HL-60/S4 (cell line): Measurements from ENCODE around the gene RAD51B.

Experiments
- in situ Hi-C: fragments of 300-500 bp; cut with MboI; formaldehyde crosslinking; loops from 2 replicates; pipeline ENCODE4 v1.14.3; 2022; ENCODE audit warnings: low sequenced_read_pairs

RAD51B gene

GRCh38 chr14:68526512-68527091 lies 707.0 kb downstream of the RAD51B start:
- in situ Hi-C loops, result no loop called here

GRCh38 chr14:68527329-68527851 lies 707.8 kb downstream of the RAD51B start:
- in situ Hi-C loops, result no loop called here

GRCh38 chr14:68528040-68528687 lies 708.6 kb downstream of the RAD51B start:
- in situ Hi-C loops, result no loop called here

- in situ Hi-C loops, result no loop called here
Measured at GRCh38 chr14:68530443-68530842, 710.9 kb downstream of the RAD51B start.

- in situ Hi-C loops, result no loop called here
Measured at GRCh38 chr14:68532496-68532895, 712.9 kb downstream of the RAD51B start.

GRCh38 chr14:68534276-68534675 lies 714.7 kb downstream of the RAD51B start:
- in situ Hi-C loops, result no loop called here

- in situ Hi-C loops, result no loop called here
Measured at GRCh38 chr14:68535404-68536017, 715.9 kb downstream of the RAD51B start.

- in situ Hi-C loops, result no loop called here
Measured at GRCh38 chr14:68536018-68536410, 716.4 kb downstream of the RAD51B start.

- in situ Hi-C loops, result no loop called here
Measured at GRCh38 chr14:68538639-68539038, 719.1 kb downstream of the RAD51B start.

- in situ Hi-C loops, result no loop called here
Measured at GRCh38 chr14:68539241-68539737, 719.7 kb downstream of the RAD51B start.

GRCh38 chr14:68539789-68540188 lies 720.2 kb downstream of the RAD51B start:
- in situ Hi-C loops, result no loop called here

GRCh38 chr14:68541178-68541896 lies 721.8 kb downstream of the RAD51B start:
- in situ Hi-C loops, result no loop called here

GRCh38 chr14:68542346-68542745 lies 722.8 kb downstream of the RAD51B start:
- in situ Hi-C loops, result no loop called here

GRCh38 chr14:68543516-68543915 lies 723.9 kb downstream of the RAD51B start:
- in situ Hi-C loops, result no loop called here

- in situ Hi-C loops, result no loop called here
Measured at GRCh38 chr14:68544081-68544892, 724.7 kb downstream of the RAD51B start.

GRCh38 chr14:68546839-68547238 lies 727.3 kb downstream of the RAD51B start:
- in situ Hi-C loops, result no loop called here

GRCh38 chr14:68547305-68548193 lies 728.0 kb downstream of the RAD51B start:
- in situ Hi-C loops, result no loop called here

- in situ Hi-C loops, result no loop called here
Measured at GRCh38 chr14:68548194-68549076, 728.9 kb downstream of the RAD51B start.

- in situ Hi-C loops, result no loop called here
Measured at GRCh38 chr14:68550338-68550715, 730.7 kb downstream of the RAD51B start.
